Fibroblast of skin of abdomen (primary cell): ENCODE measurements around the gene TBC1D14.

Source experiments
- DNase-seq: peaks from one replicate; pipeline ENCODE4 v3.0.0-alpha.2; 2013

The TBC1D14 gene

DNA sequence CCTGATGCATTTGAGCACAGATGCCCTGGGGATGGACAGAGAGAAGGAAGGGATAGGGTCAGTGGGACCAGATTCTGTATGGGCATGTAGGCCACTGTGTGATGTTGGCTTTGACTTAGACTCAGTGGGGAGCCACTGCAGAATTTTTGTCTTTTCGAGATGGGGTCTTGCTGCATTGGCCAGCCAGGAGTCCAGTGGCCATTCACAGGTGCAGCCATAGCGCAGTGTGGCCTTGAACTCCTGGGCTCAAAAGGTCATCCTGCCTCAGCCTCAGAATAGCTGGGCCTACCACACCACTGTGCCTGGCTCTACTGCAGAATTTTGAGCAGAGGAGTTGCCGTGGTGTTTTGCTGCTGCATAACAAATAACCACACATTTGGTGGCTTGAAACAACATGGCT is 22.8 kb downstream of the TBC1D14 start:
- DNase-seq: no peak

DNA sequence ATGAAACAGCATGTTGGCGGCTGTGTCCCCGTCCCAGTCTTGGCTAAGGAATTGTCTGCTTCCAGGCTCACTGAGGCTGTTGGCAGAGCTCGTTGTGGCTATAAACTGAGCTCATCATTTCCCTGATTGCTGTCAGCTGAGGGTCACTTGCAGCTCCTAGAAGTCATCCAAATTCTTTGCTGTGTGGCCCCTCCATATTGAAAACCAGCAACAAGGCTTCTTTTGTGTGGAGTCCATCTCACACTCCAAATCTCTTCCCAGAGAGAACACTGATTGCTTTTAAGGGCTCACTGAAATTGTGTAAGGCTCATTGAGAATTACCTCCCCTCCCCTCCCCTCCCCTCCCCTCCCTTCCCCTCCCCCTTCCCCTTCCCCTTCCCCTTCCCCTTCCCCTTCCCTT is 23.3 kb downstream of the TBC1D14 start:
- no peak for DNase-seq

DNA sequence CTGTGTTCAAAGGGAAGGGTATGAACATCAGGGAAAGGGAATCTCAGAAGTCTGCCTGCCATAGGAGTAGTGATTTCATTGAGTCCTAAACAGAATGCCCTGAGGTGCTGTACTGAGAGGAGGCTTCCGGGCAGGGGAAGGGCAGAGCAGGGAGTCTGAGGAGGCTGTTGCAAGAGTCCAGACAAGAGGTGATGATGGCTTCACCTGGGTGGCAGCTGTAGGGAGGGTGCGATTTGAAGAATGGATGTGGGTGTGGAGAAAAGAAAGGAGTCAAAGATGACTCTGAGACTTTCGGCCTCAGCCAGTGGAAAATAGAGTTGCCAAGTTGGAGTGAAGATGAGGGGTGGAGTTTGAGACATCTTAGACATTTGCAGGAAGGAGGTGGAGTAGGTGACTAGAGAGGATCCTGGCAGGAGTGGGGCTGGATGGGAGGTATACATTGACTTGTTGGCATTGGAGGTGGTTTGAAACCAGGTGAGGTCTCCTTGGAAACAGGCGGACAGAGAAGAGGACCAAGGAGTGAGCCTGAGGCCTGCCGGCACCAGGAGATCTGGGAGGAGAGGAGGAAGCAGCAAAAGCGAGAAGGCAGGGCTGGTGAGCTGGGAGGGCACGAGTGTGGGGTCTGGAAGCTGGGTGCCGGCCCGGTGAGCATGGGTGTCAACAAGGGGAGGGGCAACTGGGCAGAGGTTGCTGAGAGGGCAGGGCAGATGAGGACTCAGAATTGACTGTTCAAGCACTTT is 24.2 kb downstream of the TBC1D14 start:
- DNase-seq: no peak

DNA sequence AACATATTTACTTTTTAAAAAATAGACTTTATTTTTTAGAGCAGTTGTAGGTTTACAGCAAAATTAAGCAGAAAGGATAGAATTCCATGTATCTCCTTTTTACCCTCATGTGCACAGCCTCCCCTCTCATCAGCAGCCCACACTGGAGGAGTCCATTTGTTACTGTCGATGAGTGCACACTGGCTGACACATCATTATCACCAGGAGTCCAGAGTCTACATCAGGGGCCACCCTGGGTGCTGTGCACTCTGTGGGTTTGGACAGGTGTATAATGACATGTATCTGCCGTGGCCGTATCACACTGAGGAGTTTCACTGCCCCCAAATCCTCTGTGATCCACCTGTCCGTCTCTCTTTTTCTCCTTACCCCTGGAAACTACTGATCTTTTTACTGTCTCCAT is 26.3 kb downstream of the TBC1D14 start:
- DNase-seq: no peak

DNA sequence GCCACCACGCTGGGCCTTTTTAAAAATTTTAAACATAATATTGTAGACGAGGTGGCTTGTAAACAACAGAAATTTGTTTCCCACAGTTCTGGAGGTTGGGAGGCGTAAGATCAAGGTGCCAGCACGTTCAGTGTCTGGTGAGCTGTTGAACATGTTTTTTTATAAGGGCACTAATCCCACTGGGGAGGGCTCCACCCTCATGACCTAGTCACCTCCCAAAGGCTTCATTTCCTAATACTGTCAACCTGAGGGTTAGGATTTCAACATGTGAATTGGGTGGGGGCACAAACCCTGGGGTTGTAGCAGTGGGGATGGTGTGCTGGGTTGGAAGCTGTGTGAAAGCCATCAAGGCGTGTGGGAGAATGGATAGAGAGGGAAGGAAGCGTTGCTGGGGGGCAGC is 27.6 kb downstream of the TBC1D14 start:
- DNase-seq: no peak

DNA sequence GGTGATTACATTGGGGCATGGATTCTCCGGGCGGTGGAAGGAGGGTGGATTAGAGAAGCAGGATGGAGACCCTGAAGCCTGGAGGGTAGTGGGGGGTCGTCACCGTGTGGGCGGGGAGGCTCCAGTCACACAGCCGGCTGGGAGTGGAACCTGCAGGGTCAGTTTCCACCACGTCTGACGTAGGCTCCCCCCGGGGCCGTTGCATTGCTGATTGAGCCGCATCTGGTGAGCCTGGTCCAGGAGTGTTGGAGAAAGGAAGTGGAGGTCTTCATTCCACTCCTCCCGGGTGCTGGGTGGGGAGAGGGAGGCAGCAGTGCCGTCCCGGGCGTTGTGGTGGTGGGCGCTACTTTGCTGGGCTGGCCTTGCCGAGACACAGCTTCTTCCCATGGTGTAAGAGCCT is 28.1 kb downstream of the TBC1D14 start:
- DNase-seq: no peak

DNA sequence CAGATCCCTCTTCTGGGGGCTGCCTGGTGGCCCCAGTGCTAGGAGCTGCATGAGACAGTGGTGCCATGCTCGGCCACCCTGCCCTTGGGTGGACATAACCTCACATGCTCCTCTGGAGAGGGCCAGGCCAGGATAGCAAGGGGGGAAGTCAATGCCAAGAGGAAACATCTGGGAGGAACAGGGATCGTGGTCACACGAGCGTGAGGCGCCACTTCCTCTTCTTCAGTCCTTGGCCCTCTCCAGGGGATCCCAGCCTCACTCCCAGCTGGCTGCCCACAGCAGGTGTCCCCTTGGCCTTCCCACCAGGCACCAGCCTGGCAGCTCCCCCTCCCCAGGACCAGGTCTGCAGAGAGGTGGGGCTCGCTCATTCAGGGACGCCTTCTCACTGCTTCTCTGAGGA is 28.6 kb downstream of the TBC1D14 start:
- no peak for DNase-seq

DNA sequence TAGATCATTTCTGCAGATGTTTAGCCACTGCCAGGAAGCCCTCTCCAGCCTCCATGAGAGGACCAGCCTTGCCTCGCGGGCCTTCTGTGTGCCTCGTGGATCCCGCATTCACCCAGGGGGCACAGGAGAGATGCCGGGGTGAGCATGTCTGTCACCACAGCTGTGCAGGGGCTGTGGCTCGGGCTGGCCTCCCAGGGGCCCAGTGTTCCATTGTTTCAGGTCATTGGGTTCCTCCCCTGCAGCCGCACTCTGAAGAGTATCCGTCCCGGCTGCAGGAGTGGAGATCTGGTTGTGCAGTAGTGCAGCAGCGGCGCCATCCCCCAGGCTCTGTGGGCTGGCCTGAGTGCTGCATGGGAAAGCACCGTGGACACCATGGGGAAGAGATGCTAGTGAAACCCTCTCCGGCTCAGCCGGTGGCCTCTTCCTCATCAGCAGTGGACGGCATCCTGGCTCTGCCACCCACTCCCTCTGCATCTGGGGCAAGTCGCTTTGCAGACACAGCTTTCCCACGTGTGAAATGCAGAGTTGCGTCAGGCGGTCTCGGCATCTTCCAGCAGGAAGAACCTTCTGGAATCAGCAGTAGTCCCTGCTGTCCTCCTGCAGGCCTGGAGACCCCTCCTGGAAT is 29.1 kb downstream of the TBC1D14 start:
- DNase-seq: no peak

DNA sequence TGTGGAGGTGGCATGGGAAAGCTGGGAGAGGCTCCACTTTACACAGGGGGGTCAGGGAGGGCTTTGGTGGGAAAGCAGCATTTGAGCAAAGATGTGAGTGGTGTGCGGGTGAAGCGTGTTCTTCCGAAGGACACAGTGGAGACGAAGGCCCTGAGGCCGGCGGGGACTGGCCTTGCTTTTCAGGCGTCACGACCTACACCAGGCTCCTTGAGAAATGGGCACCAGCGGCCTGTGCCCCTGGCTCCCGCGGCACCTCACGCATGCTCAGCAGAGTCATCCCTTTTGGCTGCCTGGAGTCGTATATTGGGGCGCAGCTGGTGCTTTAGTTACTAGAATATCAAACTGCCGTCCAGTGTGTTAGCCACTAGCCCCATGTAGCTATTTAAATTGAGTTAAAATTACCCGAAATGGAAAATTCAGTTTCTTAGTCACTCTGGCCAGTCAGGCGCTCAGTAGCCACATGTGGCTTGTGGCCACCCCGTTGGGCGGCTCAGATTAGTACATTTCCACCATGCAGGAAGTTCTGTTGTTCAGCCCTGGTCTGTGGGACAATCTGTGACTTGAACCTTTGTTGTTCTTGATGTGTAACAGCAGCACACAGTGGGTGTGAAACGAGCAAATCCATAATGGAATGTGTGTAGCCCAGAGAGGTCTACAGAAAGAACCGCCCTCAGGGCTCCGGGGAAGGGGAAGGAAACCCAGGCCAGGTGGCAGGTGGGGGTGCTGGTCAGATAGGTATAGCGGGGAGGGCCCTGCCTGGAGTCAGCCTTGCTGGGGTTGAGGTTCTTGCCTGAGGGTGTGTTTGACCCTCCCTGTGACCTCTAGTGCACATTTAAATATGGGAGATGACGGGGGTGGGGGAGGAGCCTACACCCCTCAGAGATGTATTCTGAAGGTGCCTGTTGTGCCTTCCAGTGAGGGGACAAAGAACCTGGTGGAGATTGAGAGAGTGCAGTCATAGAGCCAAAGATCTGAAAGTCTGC is 30.4 kb downstream of the TBC1D14 start:
- DNase-seq: no peak

DNA sequence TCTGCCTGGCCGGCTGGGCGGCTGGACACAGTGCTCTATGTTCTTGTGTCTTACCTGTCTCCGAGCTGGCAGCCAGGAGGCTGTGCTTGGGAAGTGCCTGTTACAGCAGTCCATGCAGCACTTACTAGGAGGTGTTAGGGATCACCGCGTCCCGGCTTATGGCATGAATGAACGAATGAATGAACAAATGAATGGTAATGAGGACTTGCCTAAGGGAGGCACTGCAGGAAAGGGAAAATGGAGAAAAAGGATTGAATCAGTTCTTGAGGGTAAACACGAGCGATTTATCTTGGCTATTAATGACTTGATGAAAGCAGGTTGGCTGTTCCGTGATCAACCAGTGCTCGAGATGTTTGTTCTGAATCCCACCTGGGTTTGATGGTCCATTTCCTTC is 31.1 kb downstream of the TBC1D14 start:
- DNase-seq: no peak

DNA sequence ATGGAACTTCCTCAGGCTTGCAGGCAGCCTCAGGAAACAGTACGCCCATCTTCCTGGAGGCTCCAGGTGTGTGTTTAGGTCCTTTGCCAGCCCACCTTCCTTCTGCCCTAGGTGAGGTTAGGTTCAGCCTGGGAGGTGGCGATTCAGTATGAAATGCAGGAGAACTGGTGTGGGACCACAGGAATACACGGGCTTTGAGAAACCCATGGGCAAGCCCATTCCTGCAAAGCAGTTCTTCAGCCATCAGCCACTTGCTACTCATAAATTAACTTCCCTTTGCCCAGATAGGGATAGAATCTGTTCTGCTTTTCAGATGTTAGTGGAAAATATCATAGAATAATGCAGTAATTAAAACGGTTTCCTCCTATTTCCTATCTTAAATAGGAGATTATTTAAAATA is 32.2 kb downstream of the TBC1D14 start:
- no peak for DNase-seq

DNA sequence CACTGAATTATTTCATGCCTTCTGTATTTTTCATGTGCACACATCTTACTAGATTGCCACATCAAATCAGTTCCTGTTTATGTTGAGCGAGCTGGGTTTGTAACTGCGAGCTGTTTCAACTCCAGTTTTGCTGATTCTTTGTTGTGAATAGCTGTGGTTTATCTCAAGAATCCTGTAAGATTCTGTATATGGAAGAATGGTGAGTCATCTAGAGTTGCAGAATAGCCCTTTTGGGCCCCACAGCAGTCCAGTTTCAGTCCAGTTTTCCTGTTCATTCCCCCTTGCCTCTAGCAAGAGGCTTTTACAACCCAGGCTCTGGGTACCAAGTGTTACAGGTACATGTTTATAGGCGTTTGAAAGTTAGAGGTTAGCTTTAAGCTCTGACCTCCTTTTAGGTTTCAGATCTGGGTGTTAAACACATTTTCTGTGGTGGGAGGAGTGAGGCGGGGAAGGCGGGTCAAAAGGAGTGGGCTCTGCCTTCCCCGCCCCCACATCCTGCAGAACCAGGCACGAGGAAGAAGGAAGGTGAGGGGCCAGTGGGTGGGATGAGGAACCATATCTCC is 32.7 kb downstream of the TBC1D14 start:
- peak; percentile 94 for DNase-seq

DNA sequence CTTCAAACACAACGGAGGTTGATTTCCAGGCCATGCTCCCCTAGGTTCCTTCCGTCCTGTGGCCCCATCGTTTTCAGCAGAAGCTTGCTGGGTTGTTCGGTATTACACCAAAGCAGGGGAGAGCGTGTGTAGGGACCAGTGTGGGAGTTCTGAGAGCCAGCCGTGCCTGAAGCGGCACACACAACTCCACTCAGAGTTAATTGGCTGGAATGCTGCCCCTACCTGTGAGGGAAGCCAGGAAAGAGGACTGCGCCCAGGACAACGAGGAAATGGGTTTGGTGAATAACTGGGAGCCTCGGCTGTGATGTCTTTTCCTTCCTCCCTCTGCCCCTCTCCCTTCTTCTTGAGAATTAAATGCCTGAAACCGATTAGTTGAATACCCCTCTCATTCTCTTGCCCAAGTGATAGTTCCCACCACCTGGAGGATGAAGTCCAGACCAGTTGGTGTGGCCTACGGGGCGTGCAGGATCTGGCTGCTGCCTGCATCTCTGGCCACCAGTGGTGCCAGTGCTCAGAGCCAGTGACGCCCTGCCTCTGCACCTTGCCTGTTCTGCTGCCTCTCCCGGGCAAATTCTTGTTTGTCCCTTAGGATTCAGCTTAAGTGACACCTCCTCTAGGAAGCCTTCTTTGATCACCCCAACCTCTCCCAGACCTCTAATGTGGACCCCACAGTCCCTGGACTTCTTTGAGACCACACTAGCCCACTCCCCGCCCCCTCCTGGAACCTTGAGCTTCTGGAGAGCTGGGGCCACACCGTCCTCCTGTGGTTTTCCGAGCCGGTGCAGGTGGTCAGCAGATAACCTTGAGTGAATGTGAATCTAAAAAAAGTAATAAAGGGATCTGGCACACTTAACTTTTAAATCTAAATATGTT is 33.6 kb downstream of the TBC1D14 start:
- DNase-seq: no peak

DNA sequence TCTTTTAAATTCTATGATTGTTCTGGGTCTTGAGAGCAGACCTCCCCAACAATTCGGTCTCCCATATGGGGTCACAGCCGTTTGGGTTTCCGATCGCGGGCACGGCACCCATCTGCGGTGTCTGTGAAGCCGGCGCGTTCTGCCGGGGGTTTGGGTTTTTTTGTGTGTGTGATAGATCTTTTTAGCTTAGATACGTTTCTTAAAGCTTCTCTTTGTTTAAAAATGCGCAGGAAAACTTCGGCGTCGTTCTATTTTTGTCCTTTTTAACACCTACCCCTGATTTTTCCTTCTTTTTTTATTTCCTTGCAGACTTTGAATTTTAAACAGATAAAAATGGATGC is 34.2 kb downstream of the TBC1D14 start:
- no peak for DNase-seq

DNA sequence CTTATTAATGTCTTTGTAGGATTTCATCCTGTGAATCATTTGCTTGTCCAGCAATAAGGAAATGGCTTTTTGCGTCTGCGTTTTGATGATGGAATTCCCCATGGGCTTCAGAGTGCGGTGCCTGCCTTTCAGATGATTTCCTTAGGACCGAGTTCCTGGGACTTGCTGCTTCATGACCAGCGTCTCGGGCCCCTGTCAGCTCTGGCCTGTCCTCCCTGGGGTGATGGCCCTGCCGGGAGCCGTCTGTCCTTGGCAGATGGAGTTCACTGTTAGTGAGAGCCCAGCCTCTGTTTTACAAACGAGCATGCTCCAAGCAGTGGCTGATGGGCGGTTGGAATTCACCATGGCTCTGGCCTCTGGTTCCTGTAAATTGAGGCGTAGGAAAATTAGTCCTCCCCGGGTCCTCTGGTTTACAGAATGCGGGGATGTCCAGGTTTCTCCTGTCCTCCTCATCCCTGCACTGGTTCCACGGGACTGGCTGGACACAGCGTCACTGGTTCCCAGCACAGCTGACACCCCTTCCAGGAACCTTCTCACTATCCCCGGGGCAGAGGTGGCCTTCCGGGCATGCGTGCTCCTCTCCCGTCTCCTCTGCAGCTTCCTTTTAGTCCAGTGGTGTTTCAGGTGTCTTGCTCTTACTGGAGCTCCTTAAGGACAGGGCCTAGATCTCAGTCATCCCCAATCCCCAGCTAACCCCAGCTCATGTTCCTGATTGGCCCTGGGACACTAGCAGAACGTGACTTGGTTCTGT is 34.9 kb downstream of the TBC1D14 start:
- DNase-seq: peak; percentile 35

DNA sequence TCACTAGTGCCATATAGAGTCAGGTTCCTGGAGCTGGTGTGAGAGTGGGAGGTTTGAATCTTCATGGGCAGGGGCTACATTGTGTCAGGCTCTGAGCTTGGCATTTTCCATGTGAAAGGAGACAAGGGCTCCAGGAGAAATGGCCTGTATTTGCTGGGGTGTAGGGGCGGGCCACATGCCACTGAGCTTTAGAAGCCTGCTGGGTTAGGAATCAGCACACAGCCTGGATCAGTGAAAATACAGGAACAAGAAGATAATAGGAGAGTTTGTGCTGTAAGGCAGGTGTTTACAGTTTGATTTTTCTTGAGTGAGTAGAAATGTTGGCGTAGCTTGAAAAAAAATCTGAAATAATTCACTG is 35.4 kb downstream of the TBC1D14 start:
- no peak for DNase-seq

DNA sequence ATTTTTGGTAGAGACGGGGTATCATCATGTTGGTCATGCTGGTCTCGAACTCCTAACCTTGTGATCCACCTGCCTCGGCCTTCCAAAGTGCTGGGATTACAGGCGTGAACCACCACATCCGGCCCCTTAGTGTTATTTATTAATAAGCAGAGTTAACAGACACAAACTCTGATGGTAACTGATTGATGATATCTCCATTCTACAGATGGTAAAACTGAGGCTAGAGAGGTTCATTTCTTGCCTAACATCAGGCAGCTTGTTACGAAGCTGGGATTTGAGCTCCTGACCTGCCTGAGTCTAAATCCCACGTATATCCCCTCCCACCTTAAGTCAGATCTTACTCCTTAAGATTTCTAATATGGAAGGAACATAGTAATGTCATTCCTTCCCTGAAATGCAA is 36.9 kb downstream of the TBC1D14 start:
- no peak for DNase-seq

DNA sequence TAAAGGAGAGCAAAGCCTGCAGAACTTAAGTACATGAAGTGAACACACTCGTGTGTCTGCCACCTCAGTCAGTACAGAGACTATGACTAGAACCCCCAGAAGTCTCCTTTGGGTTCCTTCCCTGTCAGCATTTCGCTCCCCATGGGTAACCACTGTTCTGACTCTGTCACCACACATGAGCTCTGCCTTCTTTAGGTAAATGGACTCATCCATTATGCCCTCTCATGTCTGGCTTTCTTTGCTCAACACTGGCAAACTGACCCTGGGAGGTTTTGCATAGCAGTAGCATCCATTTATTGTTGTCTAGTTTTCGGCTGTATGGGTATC is 38.5 kb downstream of the TBC1D14 start:
- DNase-seq: no peak

DNA sequence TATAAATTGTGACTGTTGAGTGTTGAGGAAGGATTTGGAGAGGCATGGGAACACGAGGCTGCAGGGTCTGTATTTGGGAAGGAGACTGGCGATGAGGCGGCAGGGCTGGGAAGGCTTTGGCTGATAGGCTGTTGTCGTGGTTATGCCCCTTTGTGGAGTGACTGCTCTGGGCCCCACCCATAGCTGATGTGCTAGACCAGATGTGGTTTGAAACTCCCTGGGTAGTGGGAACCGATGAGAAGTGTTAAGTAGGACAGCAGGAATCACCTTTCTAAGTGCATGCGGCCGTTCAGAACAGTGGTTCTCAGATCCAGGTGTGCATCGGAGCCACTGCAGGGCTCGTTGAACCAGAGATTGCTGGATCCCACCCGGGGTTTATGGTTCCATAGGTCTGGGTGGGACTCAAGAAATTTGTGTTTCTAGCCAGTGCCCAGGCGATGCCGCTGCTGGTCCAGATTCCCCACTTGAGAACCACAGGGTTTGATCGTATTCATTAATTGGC is 42.3 kb downstream of the TBC1D14 start:
- no peak for DNase-seq

DNA sequence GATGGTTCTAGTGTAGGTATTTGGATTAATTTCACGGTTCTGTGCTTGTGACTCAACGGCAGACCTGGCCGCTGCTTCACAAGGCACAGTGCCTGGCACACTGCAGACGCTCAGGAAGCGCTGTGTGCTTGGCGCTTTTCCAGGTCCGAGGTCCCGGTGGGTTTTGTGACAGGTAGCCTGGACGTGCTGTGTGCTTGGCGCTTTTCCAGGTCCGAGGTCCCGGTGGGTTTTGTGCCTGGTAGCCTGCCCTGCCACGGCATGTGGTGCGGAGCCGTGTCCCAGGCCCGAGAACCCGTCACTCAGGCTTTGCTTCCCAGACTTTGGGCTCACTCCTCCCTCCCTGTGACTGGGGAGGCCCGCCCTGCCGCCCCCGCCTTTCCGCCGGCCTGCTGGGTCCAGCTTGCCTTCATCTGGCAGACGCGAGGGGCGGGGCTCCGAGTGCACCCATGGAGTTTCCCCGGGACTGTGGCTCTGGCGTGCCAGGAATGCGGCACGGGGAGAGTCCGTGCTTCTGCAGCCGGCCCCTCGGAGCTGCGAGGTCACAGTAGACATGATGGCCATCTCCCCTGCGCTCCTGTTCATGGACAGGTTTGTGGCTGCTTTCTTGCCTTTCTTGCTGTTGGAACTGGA is 44.2 kb downstream of the TBC1D14 start:
- DNase-seq: peak; percentile 68
